OCI-LY1 (cell line): ENCODE data around the gene ZNF626.

ENCODE experiments used
- CTCF ChIP-seq: fragments of 200-600 bp; sonication (generic), shearing (Covaris generic); IDR thresholded peaks from 2 replicates; pipeline ENCODE4 v1.5.1; 2017; ENCODE audit warnings: mild to moderate bottlenecking, antibody characterized with exemption, low read length, moderate library complexity, mixed read lengths
- EZH2 ChIP-seq: fragments of 200-600 bp; sonication (generic), shearing (Covaris generic); IDR thresholded peaks from 2 replicates; pipeline ENCODE4 v1.8.0; 2017; ENCODE audit warnings: borderline replicate concordance, mixed run types, mild to moderate bottlenecking, antibody characterized with exemption, low read length, moderate library complexity, mixed read lengths

DNA sequence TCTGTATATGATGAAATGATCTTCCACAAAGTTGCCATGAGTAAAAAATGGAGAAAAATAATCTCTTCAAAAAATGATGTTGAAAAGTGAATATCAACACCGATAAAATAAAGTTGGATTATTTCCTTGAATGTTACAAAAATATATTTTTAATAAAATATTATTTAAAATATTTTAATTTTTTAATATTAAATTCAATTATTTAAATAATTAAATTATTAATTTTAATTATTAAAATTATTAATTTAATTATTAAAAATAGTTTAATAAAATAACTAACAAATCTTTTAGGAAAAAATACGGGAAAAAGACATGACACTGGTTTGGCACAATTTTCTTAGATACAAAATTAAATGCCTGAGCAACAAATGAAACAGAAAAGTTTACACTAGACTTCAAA lies 21.3 kb downstream of the ZNF626 start:
- TF ChIP-seq CTCF (no peak), EZH2 (no peak)
